Measurements from ENCODE around the gene ZBTB33.

Gene ZBTB33

GRCh38 chrX:120282697-120283096, 32.1 kb downstream of the ZBTB33 start:
- TF ChIP-seq, protein P1, sequence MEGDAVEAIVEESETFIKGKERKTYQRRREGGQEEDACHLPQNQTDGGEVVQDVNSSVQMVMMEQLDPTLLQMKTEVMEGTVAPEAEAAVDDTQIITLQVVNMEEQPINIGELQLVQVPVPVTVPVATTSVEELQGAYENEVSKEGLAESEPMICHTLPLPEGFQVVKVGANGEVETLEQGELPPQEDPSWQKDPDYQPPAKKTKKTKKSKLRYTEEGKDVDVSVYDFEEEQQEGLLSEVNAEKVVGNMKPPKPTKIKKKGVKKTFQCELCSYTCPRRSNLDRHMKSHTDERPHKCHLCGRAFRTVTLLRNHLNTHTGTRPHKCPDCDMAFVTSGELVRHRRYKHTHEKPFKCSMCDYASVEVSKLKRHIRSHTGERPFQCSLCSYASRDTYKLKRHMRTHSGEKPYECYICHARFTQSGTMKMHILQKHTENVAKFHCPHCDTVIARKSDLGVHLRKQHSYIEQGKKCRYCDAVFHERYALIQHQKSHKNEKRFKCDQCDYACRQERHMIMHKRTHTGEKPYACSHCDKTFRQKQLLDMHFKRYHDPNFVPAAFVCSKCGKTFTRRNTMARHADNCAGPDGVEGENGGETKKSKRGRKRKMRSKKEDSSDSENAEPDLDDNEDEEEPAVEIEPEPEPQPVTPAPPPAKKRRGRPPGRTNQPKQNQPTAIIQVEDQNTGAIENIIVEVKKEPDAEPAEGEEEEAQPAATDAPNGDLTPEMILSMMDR (IDR thresholded peaks at IDR 0.05; ENCODE audit: low read depth, low read length), result no peak
- H3K4me3 ChIP-seq (ENCODE audit: low read depth, low read length), result no peak overlapping the region

DNA sequence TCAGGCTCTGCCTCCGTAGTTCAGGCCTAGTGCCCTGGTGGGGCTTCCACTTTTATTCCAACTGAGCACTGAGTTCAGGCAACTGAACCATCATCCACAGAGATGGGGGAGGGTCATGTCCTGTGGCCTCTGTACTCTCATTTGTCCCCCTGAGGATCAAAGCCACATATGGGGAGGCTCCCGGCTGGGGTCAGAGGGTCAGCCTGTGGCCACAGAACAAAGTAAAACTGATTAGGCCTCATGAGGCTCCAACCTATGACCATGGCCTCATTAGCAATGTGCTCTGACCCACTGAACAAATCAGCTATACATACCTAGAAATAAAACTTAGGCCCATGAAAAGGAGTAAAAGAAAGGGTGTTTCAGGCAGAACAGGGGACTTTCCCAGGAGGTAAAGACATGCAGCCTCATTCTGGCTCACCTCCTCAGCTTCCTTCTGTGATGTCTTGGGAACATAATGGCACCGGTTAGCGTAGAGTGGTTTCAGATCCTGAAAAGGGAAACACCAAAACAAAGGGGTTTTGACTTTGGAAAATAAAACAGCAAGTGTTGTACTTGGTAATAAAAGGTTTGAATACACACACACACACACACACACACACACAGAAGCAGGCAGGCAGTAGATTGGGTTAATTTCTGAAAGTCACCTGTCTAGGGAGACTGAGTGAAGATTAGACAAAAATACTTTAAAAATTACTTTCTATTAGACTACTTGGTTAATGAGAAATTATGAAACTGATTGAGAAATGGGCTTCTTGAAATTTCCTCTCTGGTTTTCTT, 36.3 kb downstream of the ZBTB33 start:
- TF ChIP-seq, protein P1 (IDR thresholded peaks at IDR 0.05; ENCODE audit: low read depth, low read length), result no peak
- H3K4me3 ChIP-seq (ENCODE audit: low read depth, low read length), result no peak overlapping the region

GRCh38 chrX:120287513-120288112, 37.0 kb downstream of the ZBTB33 start:
- no peak overlapping the region for H3K4me3 ChIP-seq (ENCODE audit: low read depth, low read length)
- TF ChIP-seq, protein P1 (IDR thresholded peaks at IDR 0.05; ENCODE audit: low read depth, low read length), result no peak

DNA sequence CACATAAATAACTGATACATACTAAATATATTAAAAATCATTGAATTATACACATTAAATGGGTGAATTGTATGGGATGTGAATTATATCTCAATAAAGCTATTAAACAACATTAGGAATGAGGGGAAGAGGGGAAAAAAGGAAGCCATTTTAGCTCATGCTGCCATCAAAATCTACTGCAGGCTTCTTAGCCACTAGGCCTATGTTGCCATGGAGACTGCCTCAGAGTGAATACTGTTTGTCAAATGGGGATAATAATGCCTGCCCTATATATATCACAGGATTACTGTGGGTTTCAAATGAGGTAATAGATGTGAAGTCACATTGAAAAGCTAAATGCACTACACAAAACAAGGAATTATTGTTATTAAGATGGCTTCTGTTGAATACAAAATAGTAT, 39.5 kb downstream of the ZBTB33 start:
- no peak overlapping the region for H3K4me3 ChIP-seq (ENCODE audit: low read depth, low read length)
- TF ChIP-seq, protein P1 (IDR thresholded peaks at IDR 0.05; ENCODE audit: low read depth, low read length), result no peak

DNA sequence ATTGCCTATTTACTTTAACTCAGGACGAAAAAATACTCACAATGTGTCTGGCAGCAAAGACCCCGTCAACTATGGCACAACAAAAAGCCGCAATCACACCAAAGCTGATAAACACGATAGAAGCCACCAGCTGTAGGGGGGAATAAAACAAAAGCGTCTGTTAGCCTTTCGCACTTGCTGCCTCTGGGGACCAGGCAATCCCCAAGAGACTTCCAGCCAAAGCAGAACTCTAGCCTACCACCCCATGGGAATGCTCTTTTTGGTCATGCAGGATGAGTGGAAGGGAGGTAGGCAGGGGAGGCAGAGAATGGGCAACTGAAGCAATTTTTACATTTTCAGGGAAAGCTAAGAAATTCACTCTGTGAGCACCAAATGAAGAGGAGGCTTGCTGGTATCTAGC, 40.6 kb downstream of the ZBTB33 start:
- TF ChIP-seq, protein P1 (IDR thresholded peaks at IDR 0.05; ENCODE audit: low read depth, low read length), result no peak

DNA sequence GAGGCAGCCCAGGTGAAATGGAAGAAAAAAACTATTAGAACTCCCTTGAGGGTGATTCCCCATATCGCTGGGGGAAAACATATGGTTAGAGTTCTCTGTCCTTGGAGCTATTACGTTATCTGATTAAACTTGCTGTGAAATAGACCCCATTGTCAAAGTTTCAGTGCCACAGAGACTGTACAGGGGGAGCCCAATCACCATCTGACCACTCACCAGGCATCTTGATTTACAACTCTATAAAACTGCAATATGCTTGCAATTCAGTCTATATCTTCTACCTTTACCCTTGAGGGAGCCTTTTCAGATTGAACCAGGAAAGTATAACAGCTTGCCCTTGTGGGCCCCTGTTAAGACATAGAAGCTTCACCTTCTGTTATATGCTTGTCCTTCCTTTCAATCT, 42.4 kb downstream of the ZBTB33 start:
- no peak overlapping the region for H3K4me3 ChIP-seq (ENCODE audit: low read depth, low read length)
- TF ChIP-seq, protein P1 (IDR thresholded peaks at IDR 0.05; ENCODE audit: low read depth, low read length), result no peak

More for the DNA sequence above, 40.6 kb downstream of the ZBTB33 start:
- H3K4me3 ChIP-seq (ENCODE audit: low read depth, low read length), result no peak overlapping the region

DNA sequence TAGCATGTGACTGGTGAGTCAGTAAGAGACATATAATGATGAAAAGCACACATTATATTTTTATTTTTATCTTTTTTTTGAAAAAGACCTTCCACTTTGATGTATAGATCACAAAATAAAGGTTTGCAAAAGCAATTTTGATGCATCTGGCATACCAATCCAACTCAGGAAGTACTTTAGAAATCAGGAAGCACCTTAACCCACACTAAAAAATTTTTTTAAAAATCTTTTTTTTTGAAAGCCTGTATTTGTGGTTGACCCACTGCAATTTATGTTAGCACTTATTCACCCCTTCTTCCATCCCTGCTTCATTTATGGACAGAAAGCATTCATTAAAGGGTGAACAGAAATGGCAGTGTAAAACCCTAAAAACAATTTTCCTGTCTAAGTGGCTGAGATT, 44.0 kb downstream of the ZBTB33 start:
- H3K4me3 ChIP-seq (ENCODE audit: low read depth, low read length), result no peak overlapping the region
- TF ChIP-seq, protein P1 (IDR thresholded peaks at IDR 0.05; ENCODE audit: low read depth, low read length), result no peak

Measured in WI38 (cell line).